22Rv1 (cell line): ENCODE results near the gene ARMC10.
"Not testable (repeated sequence)": the region's sequence is repeated elsewhere in the genome, so short reads cannot be mapped to it uniquely, and the experiment has no call there.

Experiments
- H3K27ac ChIP-seq: fragments of 450-650 bp; 2 replicates; pipeline ENCODE4 v1.5.1; 2017
- CTCF ChIP-seq: fragments of 450-650 bp; IDR thresholded peaks from 2 replicates; pipeline ENCODE4 v1.5.1; 2017; ENCODE audit warnings: mild to moderate bottlenecking
- ZFX ChIP-seq: fragments of 450-650 bp; IDR thresholded peaks from 2 replicates; pipeline ENCODE4 v1.6.1; 2017; ENCODE audit warnings: antibody characterized with exemption, borderline replicate concordance

The ARMC10 gene

GRCh38 chr7:103079836-103080235 lies 4.9 kb downstream of the ARMC10 start:
- TF ChIP-seq CTCF (no peak), ZFX (no peak)
- no peak overlapping the region for H3K27ac ChIP-seq

GRCh38 chr7:103080923-103081322 lies 6.0 kb downstream of the ARMC10 start:
- TF ChIP-seq CTCF = no peak
- no peak overlapping the region for H3K27ac ChIP-seq

GRCh38 chr7:103082497-103082896 lies 7.6 kb downstream of the ARMC10 start:
- H3K27ac ChIP-seq = no peak overlapping the region
- no peak for TF ChIP-seq ZFX
- no peak for TF ChIP-seq CTCF

- H3K27ac ChIP-seq = no peak overlapping the region
- TF ChIP-seq ZFX (no peak), CTCF (no peak)
Measured at GRCh38 chr7:103083210-103083609, 8.3 kb downstream of the ARMC10 start.

- not testable (repeated sequence) for H3K27ac ChIP-seq
Measured at GRCh38 chr7:103092321-103092720, 17.4 kb downstream of the ARMC10 start.

GRCh38 chr7:103093429-103093828 lies 18.5 kb downstream of the ARMC10 start:
- no peak overlapping the region for H3K27ac ChIP-seq
- TF ChIP-seq ZFX = no peak
- TF ChIP-seq CTCF = no peak

GRCh38 chr7:103094102-103094501 lies 19.2 kb downstream of the ARMC10 start:
- TF ChIP-seq CTCF (peak; percentile 34), ZFX (no peak)
- H3K27ac ChIP-seq = no peak overlapping the region

GRCh38 chr7:103095558-103095957 lies 20.6 kb downstream of the ARMC10 start:
- not testable (repeated sequence) for H3K27ac ChIP-seq

GRCh38 chr7:103097041-103097440 lies 22.1 kb downstream of the ARMC10 start:
- TF ChIP-seq ZFX = no peak
- no peak for TF ChIP-seq CTCF
- H3K27ac ChIP-seq = no peak overlapping the region
